H9 (cell line): ENCODE data around the gene CCSER1. TPM values are rescaled to one million over a fixed set of nuclear protein-coding genes. Genes with fewer than 3 reads are reported as not detected.

Source experiments
- DNase-seq: peaks from one replicate; pipeline ENCODE4 v3.0.0-alpha.2; 2017
- H2AFZ ChIP-seq: one replicate; pipeline ENCODE4 v1.6.1; 2013; ENCODE audit warnings: mild to moderate bottlenecking, low read length, control low read depth, moderate library complexity
- H2AK5ac ChIP-seq: 2 replicates; pipeline ENCODE4 v1.6.1; 2013; ENCODE audit warnings: low read length, control low read depth, mixed read lengths; ENCODE audit not compliant: insufficient read length
- H2BK120ac ChIP-seq: one replicate; pipeline ENCODE4 v1.6.1; 2013; ENCODE audit warnings: low read depth, mild to moderate bottlenecking, low read length, control low read depth, inconsistent platforms; ENCODE audit not compliant: poor library complexity, severe bottlenecking
- H2BK12ac ChIP-seq: 2 replicates; pipeline ENCODE4 v1.6.1; 2013; ENCODE audit warnings: low read length, control low read depth, mixed read lengths, low read depth; ENCODE audit not compliant: insufficient read length
- H2BK15ac ChIP-seq: 2 replicates; pipeline ENCODE4 v1.6.1; 2013; ENCODE audit warnings: low read depth, low read length, control low read depth
- H2BK20ac ChIP-seq: one replicate; pipeline ENCODE4 v1.6.1; 2013; ENCODE audit warnings: low read depth, mild to moderate bottlenecking, low read length, control low read depth, inconsistent platforms; ENCODE audit not compliant: poor library complexity, severe bottlenecking
- H2BK5ac ChIP-seq: 2 replicates; pipeline ENCODE4 v1.6.1; 2013; ENCODE audit warnings: low read length, control low read depth, mixed read lengths; ENCODE audit not compliant: insufficient read length
- H3K14ac ChIP-seq: 2 replicates; pipeline ENCODE4 v1.6.1; 2013; ENCODE audit warnings: low read length, control low read depth; ENCODE audit not compliant: insufficient read depth
- H3K18ac ChIP-seq: 2 replicates; pipeline ENCODE4 v1.6.1; 2013; ENCODE audit warnings: low read depth, mild to moderate bottlenecking, mixed read lengths, low read length, control low read depth; ENCODE audit not compliant: insufficient read length
- H3K23ac ChIP-seq: 2 replicates; pipeline ENCODE4 v1.6.1; 2013; ENCODE audit warnings: low read length, control low read depth, mixed read lengths, low read depth; ENCODE audit not compliant: insufficient read length
- H3K23me2 ChIP-seq: 2 replicates; pipeline ENCODE4 v1.6.1; 2013; ENCODE audit warnings: low read depth, mild to moderate bottlenecking, mixed read lengths, low read length, control low read depth; ENCODE audit not compliant: insufficient read length, poor library complexity, severe bottlenecking
- H3K27ac ChIP-seq: 2 replicates; pipeline ENCODE4 v1.5.1; 2013; ENCODE audit warnings: low read length, control low read depth, mixed read lengths, low read depth; ENCODE audit not compliant: insufficient read length
- H3K27me3 ChIP-seq: 2 replicates; pipeline ENCODE4 v1.6.1; 2013; ENCODE audit warnings: low read length, control low read depth, inconsistent platforms; ENCODE audit not compliant: insufficient read depth
- H3K4ac ChIP-seq: 2 replicates; pipeline ENCODE4 v1.6.1; 2013; ENCODE audit warnings: low read depth, mild to moderate bottlenecking, control low read depth, inconsistent platforms, low read length, moderate library complexity
- H3K4me1 ChIP-seq: 2 replicates; pipeline ENCODE4 v1.6.1; 2013; ENCODE audit warnings: low read length, control low read depth, inconsistent platforms; ENCODE audit not compliant: insufficient read depth
- H3K4me2 ChIP-seq: 2 replicates; pipeline ENCODE4 v1.6.1; 2013; ENCODE audit warnings: low read length, control low read depth, mixed read lengths; ENCODE audit not compliant: insufficient read length, insufficient read depth
- H3K56ac ChIP-seq: 2 replicates; pipeline ENCODE4 v1.6.1; 2013; ENCODE audit warnings: low read depth, mild to moderate bottlenecking, mixed read lengths, low read length, control low read depth; ENCODE audit not compliant: insufficient read length
- H3K79me1 ChIP-seq: 2 replicates; pipeline ENCODE4 v1.6.1; 2013; ENCODE audit warnings: low read depth, mild to moderate bottlenecking, moderate library complexity, low read length, control low read depth, inconsistent platforms; ENCODE audit not compliant: insufficient read depth, poor library complexity, severe bottlenecking
- H3K79me2 ChIP-seq: 2 replicates; pipeline ENCODE4 v1.6.1; 2013; ENCODE audit warnings: low read length, control low read depth, inconsistent platforms; ENCODE audit not compliant: insufficient read depth
- H3K9ac ChIP-seq: 2 replicates; pipeline ENCODE4 v1.6.1; 2013; ENCODE audit warnings: low read length, control low read depth, mixed read lengths; ENCODE audit not compliant: insufficient read length; ENCODE audit errors: extremely low read depth
- H3K9me3 ChIP-seq: one replicate; pipeline ENCODE4 v1.6.1; 2013; ENCODE audit warnings: low read depth, low read length, inconsistent platforms; ENCODE audit not compliant: control insufficient read depth
- H3T11ph ChIP-seq: one replicate; pipeline ENCODE4 v1.6.1; 2013; ENCODE audit warnings: mild to moderate bottlenecking, low read length, control low read depth, inconsistent platforms
- H4K20me1 ChIP-seq: one replicate; pipeline ENCODE4 v1.6.1; 2013; ENCODE audit not compliant: control insufficient read depth, insufficient read length, insufficient read depth
- H4K5ac ChIP-seq: 2 replicates; pipeline ENCODE4 v1.6.1; 2013; ENCODE audit warnings: low read depth, mild to moderate bottlenecking, mixed read lengths, low read length, control low read depth; ENCODE audit not compliant: insufficient read length
- H4K8ac ChIP-seq: replicated peaks from 2 replicates; pipeline ENCODE4 v1.6.1; 2013; ENCODE audit warnings: low read length, control low read depth, mixed read lengths, low read depth; ENCODE audit not compliant: insufficient read length
- H4K91ac ChIP-seq: 2 replicates; pipeline ENCODE4 v1.6.1; 2013; ENCODE audit warnings: low read depth, mild to moderate bottlenecking, moderate library complexity, mixed read lengths, low read length, control low read depth; ENCODE audit not compliant: insufficient read length
- H3K27ac Mint-ChIP-seq, 3 experiments: 2 replicates in 2 of 3; 3 replicates in 1 of 3; pipeline ENCODE4 v1.8.0; 2020 to 2021; ENCODE audit warnings: mixed read lengths in 3 of 3, mild to moderate bottlenecking in 1 of 3, moderate library complexity in 1 of 3
- H3K27me3 Mint-ChIP-seq: 2 replicates; pipeline ENCODE4 v1.8.0; 2021; ENCODE audit warnings: low read depth, mild to moderate bottlenecking, moderate library complexity, mixed read lengths
- H3K36me3 Mint-ChIP-seq, 3 experiments: 2 replicates in 2 of 3; 3 replicates in 1 of 3; pipeline ENCODE4 v1.8.0; 2020 to 2021; ENCODE audit warnings: low read depth in 3 of 3, mixed read lengths in 3 of 3; ENCODE audit not compliant: insufficient read depth in 1 of 3
- H3K4me1 Mint-ChIP-seq, 2 experiments: 2 replicates each; pipeline ENCODE4 v1.8.0; 2020; ENCODE audit warnings: mixed read lengths in 2 of 2
- H3K4me3 Mint-ChIP-seq, 2 experiments: 2 replicates in 1 of 2; 3 replicates in 1 of 2; pipeline ENCODE4 v1.8.0; 2020 to 2021; ENCODE audit warnings: mild to moderate bottlenecking in 2 of 2, mixed read lengths in 2 of 2, moderate library complexity in 1 of 2
- H3K9me3 Mint-ChIP-seq, 2 experiments: 2 replicates in 1 of 2; 3 replicates in 1 of 2; pipeline ENCODE4 v1.8.0; 2020; ENCODE audit warnings: mild to moderate bottlenecking in 2 of 2, mixed read lengths in 2 of 2, moderate library complexity in 1 of 2
- WGBS: extraction: QIAGEN DNeasy Blood & Tissue Kit; methylation state at CpG from one replicate; pipeline ENCODE4 v1.1.7; 2013; ENCODE audit warnings: missing lambda C conversion rate, low lambda C conversion rate, mixed read lengths; ENCODE audit not compliant: insufficient read length; ENCODE audit errors: extremely low coverage; 5-methylcytosine and 5-hydroxymethylcytosine counted together
- total RNA-seq: library from RNA; stranded (reverse); gene quantifications from 2 replicates; pipeline ENCODE4 v1.2.1, GENCODE V29; 2021
- TF ChIP-seq, protein P1 (sequence below): fragments of 200-600 bp; sonication (generic); conservative IDR thresholded peaks from 3 replicates; pipeline ENCODE4 v1.8.0; 2021; ENCODE audit warnings: antibody characterized with exemption, mild to moderate bottlenecking

The CCSER1 gene
- total RNA-seq, 1 experiment from 2014 or later: 0.37 TPM

GRCh38 chr4:90888571-90888970 lies 761.4 kb downstream of the CCSER1 start:
- Histone ChIP-seq H2BK20ac (no peak overlapping the region), H3K4me2 (no peak overlapping the region), H2AK5ac (no peak overlapping the region), H3K56ac (no peak overlapping the region), H3K79me1 (no peaks in the 10 kb centered on the region), H4K5ac (no peak overlapping the region), H2BK12ac (no peak overlapping the region), H3T11ph (no peak overlapping the region), H3K79me2 (no peaks in the 10 kb centered on the region), H4K91ac (no peak overlapping the region), H3K18ac (no peak overlapping the region), H3K4me1 (no peaks in the 10 kb centered on the region), H4K20me1 (no peaks in the 10 kb centered on the region), H3K9me3 (no peaks in the 10 kb centered on the region), H2AFZ (no peak overlapping the region), H3K27ac (no peak overlapping the region), H2BK120ac (no peak overlapping the region), H3K27me3 (no peaks in the 10 kb centered on the region), H3K23ac (no peak overlapping the region), H3K14ac (no peak overlapping the region), H3K4ac (no peak overlapping the region), H3K9ac (no peak overlapping the region), H3K23me2 (no peaks in the 10 kb centered on the region), H2BK5ac (no peak overlapping the region), H2BK15ac (no peak overlapping the region), H4K8ac (no peak overlapping the region)
- TF ChIP-seq, protein P1, sequence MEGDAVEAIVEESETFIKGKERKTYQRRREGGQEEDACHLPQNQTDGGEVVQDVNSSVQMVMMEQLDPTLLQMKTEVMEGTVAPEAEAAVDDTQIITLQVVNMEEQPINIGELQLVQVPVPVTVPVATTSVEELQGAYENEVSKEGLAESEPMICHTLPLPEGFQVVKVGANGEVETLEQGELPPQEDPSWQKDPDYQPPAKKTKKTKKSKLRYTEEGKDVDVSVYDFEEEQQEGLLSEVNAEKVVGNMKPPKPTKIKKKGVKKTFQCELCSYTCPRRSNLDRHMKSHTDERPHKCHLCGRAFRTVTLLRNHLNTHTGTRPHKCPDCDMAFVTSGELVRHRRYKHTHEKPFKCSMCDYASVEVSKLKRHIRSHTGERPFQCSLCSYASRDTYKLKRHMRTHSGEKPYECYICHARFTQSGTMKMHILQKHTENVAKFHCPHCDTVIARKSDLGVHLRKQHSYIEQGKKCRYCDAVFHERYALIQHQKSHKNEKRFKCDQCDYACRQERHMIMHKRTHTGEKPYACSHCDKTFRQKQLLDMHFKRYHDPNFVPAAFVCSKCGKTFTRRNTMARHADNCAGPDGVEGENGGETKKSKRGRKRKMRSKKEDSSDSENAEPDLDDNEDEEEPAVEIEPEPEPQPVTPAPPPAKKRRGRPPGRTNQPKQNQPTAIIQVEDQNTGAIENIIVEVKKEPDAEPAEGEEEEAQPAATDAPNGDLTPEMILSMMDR: no peak
- Mint-ChIP-seq H3K27me3 (no peaks in the 10 kb centered on the region), H3K9me3 (no peaks in the 10 kb centered on the region), H3K4me3 (no peak overlapping the region), H3K4me1 (peaks cover 7 to 9% of the 10 kb centered on the region in 2 experiments; a peak in 3 of 4 replicates), H3K27ac (peak overlapping the region in 1 of 3 experiments; percentile 17; a peak in 1 of 7 replicates), H3K36me3 (no peaks in the 10 kb centered on the region)
- no CpG with 5 or more reads among the region's 2 CpGs for WGBS
- DNase-seq: no peak
